SK-N-MC (cell line): ENCODE results near the gene MSRB1.
"Not testable (repeated sequence)": the region's sequence is repeated elsewhere in the genome, so short reads cannot be mapped to it uniquely, and the experiment has no call there.

Source experiments
- EZH2 ChIP-seq: fragments of 200-600 bp; sonication (generic); IDR thresholded peaks from one replicate; pipeline ENCODE4 v1.6.1; 2017; ENCODE audit warnings: antibody characterized with exemption
- POLR2AphosphoS5 ChIP-seq: IDR thresholded peaks from 2 replicates; pipeline ENCODE4 v1.6.1; 2012; ENCODE audit warnings: mild to moderate bottlenecking, low read depth, low read length, borderline replicate concordance

- TF ChIP-seq POLR2AphosphoS5, EZH2: not testable (repeated sequence)
Observed at GRCh38 chr16:1958143-1958491, 15.1 kb upstream of the MSRB1 start.
